ENCODE data around the gene FOXP1.

The FOXP1 gene

GRCh38 chr3:71346061-71346460 lies 237.5 kb downstream of the FOXP1 start:
- no peaks in the 10 kb centered on the region for H3F3A ChIP-seq (ENCODE audit: control insufficient read depth, insufficient read depth)
- no peak overlapping the region for H3K27ac ChIP-seq (ENCODE audit: low read depth, low read length)
- no peaks in the 10 kb centered on the region for H3K9me2 ChIP-seq (replicated peaks; ENCODE audit: control insufficient read depth, low read length)
- H3K4me2 ChIP-seq (ENCODE audit: low read length) = no peak overlapping the region
- peaks cover 26% of the 10 kb centered on the region for H3K4me1 ChIP-seq (ENCODE audit: control insufficient read depth, low read length)
- no peaks in the 10 kb centered on the region for H3K9me3 ChIP-seq (ENCODE audit: control insufficient read depth, insufficient read depth, low read length)
- peaks cover 11% of the 10 kb centered on the region for H3K36me3 ChIP-seq (ENCODE audit: control insufficient read depth, low read length)
- H4K20me1 ChIP-seq (ENCODE audit: control insufficient read depth, insufficient read depth, low read depth, low read length) = 0 out of 2 replicates have a peak, but pooled peaks cover 7% of the 10 kb centered on the region
- H3K79me2 ChIP-seq (ENCODE audit: control insufficient read depth, low read length) = peaks cover 39% of the 10 kb centered on the region
- H3K4me3 ChIP-seq (ENCODE audit: low read length) = no peak overlapping the region
- H3K27me3 ChIP-seq (ENCODE audit: control insufficient read depth, low read length) = no peaks in the 10 kb centered on the region
- TF ChIP-seq EZH2phosphoT487 (IDR thresholded peaks at IDR 0.05; ENCODE audit: borderline replicate concordance, low read length) = no peak
- no peak for TF ChIP-seq CTCF (IDR thresholded peaks at IDR 0.05; ENCODE audit: low read depth, low read length, poor library complexity, severe bottlenecking)

- Histone ChIP-seq H3K4me2 (ENCODE audit: low read length) (no peak overlapping the region), H3F3A (ENCODE audit: control insufficient read depth, insufficient read depth) (no peaks in the 10 kb centered on the region)
Measured at GRCh38 chr3:71345429-71346040, 238.0 kb downstream of the FOXP1 start.

GRCh38 chr3:71341721-71342120 lies 241.8 kb downstream of the FOXP1 start:
- H3K4me2 ChIP-seq (ENCODE audit: low read length) = no peak overlapping the region
- H3K9me2 ChIP-seq (replicated peaks; ENCODE audit: control insufficient read depth, low read length) = no peaks in the 10 kb centered on the region
- H4K20me1 ChIP-seq (ENCODE audit: control insufficient read depth, insufficient read depth, low read depth, low read length) = no peaks in the 10 kb centered on the region
- H3K27ac ChIP-seq (ENCODE audit: low read depth, low read length) = no peak overlapping the region
- no peaks in the 10 kb centered on the region for H3K4me1 ChIP-seq (ENCODE audit: control insufficient read depth, low read length)
- H3F3A ChIP-seq (ENCODE audit: control insufficient read depth, insufficient read depth) = no peaks in the 10 kb centered on the region
- TF ChIP-seq EZH2phosphoT487 (IDR thresholded peaks at IDR 0.05; ENCODE audit: borderline replicate concordance, low read length) (no peak), CTCF (IDR thresholded peaks at IDR 0.05; ENCODE audit: low read depth, low read length, poor library complexity, severe bottlenecking) (no peak)
- no peak overlapping the region for H3K4me3 ChIP-seq (ENCODE audit: low read length)
- no peaks in the 10 kb centered on the region for H3K9me3 ChIP-seq (ENCODE audit: control insufficient read depth, insufficient read depth, low read length)
- peaks cover 29% of the 10 kb centered on the region for H3K79me2 ChIP-seq (ENCODE audit: control insufficient read depth, low read length)
- H3K27me3 ChIP-seq (ENCODE audit: control insufficient read depth, low read length) = no peaks in the 10 kb centered on the region
- H3K36me3 ChIP-seq (ENCODE audit: control insufficient read depth, low read length) = peaks cover 4% of the 10 kb centered on the region; the same call in 1 of the 2 replicates

More at GRCh38 chr3:71345429-71346040, 238.0 kb downstream of the FOXP1 start:
- TF ChIP-seq EZH2phosphoT487 (IDR thresholded peaks at IDR 0.05; ENCODE audit: borderline replicate concordance, low read length) = no peak
- TF ChIP-seq CTCF (IDR thresholded peaks at IDR 0.05; ENCODE audit: low read depth, low read length, poor library complexity, severe bottlenecking) = no peak
- Histone ChIP-seq H3K4me1 (ENCODE audit: control insufficient read depth, low read length) (peaks cover 26% of the 10 kb centered on the region), H3K4me3 (ENCODE audit: low read length) (no peak overlapping the region), H3K27ac (ENCODE audit: low read depth, low read length) (no peak overlapping the region), H3K79me2 (ENCODE audit: control insufficient read depth, low read length) (peaks cover 37% of the 10 kb centered on the region), H4K20me1 (ENCODE audit: control insufficient read depth, insufficient read depth, low read depth, low read length) (0 out of 2 replicates have a peak, but pooled peaks cover 7% of the 10 kb centered on the region), H3K9me3 (ENCODE audit: control insufficient read depth, insufficient read depth, low read length) (no peaks in the 10 kb centered on the region), H3K9me2 (replicated peaks; ENCODE audit: control insufficient read depth, low read length) (no peaks in the 10 kb centered on the region), H3K36me3 (ENCODE audit: control insufficient read depth, low read length) (peaks cover 11% of the 10 kb centered on the region), H3K27me3 (ENCODE audit: control insufficient read depth, low read length) (no peaks in the 10 kb centered on the region)
